RWPE2 (cell line): ENCODE data around the gene RBBP6.
A peak's percentile ranks its signal among the peaks of the same experiment; 100 is the strongest.

Experiments used
- ATAC-seq: fragments of 200-7000 bp; cut with Tn5 transposase; 3 replicates; pipeline ENCODE4 v1.9.1; 2021; ENCODE audit warnings: low read depth
- DNase-seq: peaks from one replicate; pipeline ENCODE4 v3.0.0-alpha.2; 2020; ENCODE audit warnings: low spot score
- H3K27ac ChIP-seq: fragments of 450-650 bp; 2 replicates; pipeline ENCODE4 v1.5.1; 2017; ENCODE audit warnings: mild to moderate bottlenecking; ENCODE audit not compliant: poor library complexity, severe bottlenecking
- H3K27me3 ChIP-seq: fragments of 250-450 bp; sonication (Bioruptor Pico); 2 replicates; pipeline ENCODE4 v1.5.1; 2021; ENCODE audit warnings: mild to moderate bottlenecking, moderate library complexity; ENCODE audit not compliant: insufficient read depth, poor library complexity, severe bottlenecking
- H3K36me3 ChIP-seq: fragments of 250-450 bp; sonication (Bioruptor Pico); 2 replicates; pipeline ENCODE4 v1.5.1; 2020; ENCODE audit warnings: low read depth, mild to moderate bottlenecking, moderate library complexity
- H3K4me1 ChIP-seq: fragments of 250-450 bp; sonication (Bioruptor Pico); 2 replicates; pipeline ENCODE4 v1.5.1; 2021; ENCODE audit warnings: mild to moderate bottlenecking, moderate library complexity; ENCODE audit not compliant: insufficient read depth, poor library complexity, severe bottlenecking
- H3K4me3 ChIP-seq: fragments of 250-450 bp; sonication (Bioruptor Pico); 2 replicates; pipeline ENCODE4 v1.5.1; 2021; ENCODE audit warnings: mild to moderate bottlenecking, moderate library complexity; ENCODE audit not compliant: severe bottlenecking
- H3K9me3 ChIP-seq: fragments of 250-450 bp; sonication (Bioruptor Pico); 2 replicates; pipeline ENCODE4 v1.5.1; 2021; ENCODE audit warnings: mild to moderate bottlenecking, moderate library complexity; ENCODE audit not compliant: severe bottlenecking
- TF ChIP-seq, protein P1 (sequence below): fragments of 450-650 bp; IDR thresholded peaks from one replicate; pipeline ENCODE4 v1.5.1; 2017; ENCODE audit warnings: mild to moderate bottlenecking, moderate library complexity; ENCODE audit not compliant: poor library complexity, severe bottlenecking

RBBP6 gene

GRCh38 chr16:24536671-24537070 is 2.7 kb upstream of the RBBP6 start:
- Histone ChIP-seq H3K27ac (no peak overlapping the region), H3K9me3 (no peaks in the 10 kb centered on the region), H3K27me3 (no peaks in the 10 kb centered on the region), H3K36me3 (peaks cover 5% of the 10 kb centered on the region; the same call in 1 of the 2 replicates), H3K4me3 (no peak overlapping the region), H3K4me1 (peaks cover 3% of the 10 kb centered on the region)
- TF ChIP-seq, protein P1, sequence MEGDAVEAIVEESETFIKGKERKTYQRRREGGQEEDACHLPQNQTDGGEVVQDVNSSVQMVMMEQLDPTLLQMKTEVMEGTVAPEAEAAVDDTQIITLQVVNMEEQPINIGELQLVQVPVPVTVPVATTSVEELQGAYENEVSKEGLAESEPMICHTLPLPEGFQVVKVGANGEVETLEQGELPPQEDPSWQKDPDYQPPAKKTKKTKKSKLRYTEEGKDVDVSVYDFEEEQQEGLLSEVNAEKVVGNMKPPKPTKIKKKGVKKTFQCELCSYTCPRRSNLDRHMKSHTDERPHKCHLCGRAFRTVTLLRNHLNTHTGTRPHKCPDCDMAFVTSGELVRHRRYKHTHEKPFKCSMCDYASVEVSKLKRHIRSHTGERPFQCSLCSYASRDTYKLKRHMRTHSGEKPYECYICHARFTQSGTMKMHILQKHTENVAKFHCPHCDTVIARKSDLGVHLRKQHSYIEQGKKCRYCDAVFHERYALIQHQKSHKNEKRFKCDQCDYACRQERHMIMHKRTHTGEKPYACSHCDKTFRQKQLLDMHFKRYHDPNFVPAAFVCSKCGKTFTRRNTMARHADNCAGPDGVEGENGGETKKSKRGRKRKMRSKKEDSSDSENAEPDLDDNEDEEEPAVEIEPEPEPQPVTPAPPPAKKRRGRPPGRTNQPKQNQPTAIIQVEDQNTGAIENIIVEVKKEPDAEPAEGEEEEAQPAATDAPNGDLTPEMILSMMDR = no peak
- DNase-seq = no peak
- ATAC-seq = no peak

DNA sequence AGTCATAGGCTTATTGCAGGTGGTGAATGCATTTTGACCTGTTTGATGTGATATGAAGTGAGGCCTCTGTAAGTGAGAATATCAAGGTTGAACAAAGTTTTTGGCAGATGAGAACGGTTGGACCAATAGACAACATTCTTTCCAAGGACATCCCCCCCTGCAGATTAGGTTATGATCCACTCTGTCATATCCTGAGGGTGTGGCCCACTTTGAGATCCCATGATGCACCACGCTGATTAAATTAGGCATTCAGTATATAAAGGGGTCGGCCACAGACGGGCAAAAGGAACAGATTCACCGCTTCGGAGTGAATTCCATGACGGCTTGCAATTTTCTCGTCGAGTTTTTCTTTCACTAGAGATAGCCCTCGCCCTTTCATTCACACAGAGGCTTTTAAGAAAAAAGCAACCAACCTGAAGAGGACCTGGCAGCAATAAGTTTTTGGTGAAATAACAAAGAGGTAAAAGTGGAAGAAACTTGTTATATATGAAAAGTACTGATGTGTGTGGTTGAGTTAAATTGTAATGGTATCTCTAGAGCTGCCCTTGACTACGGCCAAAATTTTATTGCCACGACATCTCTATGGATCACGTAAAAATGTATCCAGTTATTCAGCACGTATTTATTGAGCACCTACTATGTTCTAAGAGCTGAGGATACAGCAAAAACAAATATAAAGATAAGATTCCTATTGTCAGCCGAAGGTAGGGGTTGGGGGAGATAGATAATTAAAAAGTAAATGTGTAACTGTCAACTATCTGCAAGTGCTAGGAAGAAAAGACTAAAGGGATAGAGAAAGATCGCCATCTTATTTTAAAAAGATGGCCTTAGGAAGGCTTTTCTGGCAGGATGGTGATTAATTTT is 1.7 kb upstream of the RBBP6 start:
- peaks cover 3% of the 10 kb centered on the region for H3K4me1 ChIP-seq
- ATAC-seq (no peak), DNase-seq (no peak)
- H3K4me3 ChIP-seq = no peak overlapping the region
- no peaks in the 10 kb centered on the region for H3K27me3 ChIP-seq
- TF ChIP-seq, protein P1 = no peak
- H3K9me3 ChIP-seq = no peaks in the 10 kb centered on the region
- H3K36me3 ChIP-seq = peaks cover 10% of the 10 kb centered on the region
- no peak overlapping the region for H3K27ac ChIP-seq

GRCh38 chr16:24538756-24539294 is 541 bp upstream of the RBBP6 start:
- TF ChIP-seq, protein P1 = no peak
- DNase-seq = no peak
- Histone ChIP-seq H3K4me1 (peaks cover 8% of the 10 kb centered on the region), H3K4me3 (peak overlapping the region; percentile 74), H3K27me3 (no peaks in the 10 kb centered on the region), H3K27ac (peak overlapping the region; percentile 76), H3K9me3 (no peaks in the 10 kb centered on the region), H3K36me3 (peaks cover 14% of the 10 kb centered on the region)
- ATAC-seq = peak; percentile 49

DNA sequence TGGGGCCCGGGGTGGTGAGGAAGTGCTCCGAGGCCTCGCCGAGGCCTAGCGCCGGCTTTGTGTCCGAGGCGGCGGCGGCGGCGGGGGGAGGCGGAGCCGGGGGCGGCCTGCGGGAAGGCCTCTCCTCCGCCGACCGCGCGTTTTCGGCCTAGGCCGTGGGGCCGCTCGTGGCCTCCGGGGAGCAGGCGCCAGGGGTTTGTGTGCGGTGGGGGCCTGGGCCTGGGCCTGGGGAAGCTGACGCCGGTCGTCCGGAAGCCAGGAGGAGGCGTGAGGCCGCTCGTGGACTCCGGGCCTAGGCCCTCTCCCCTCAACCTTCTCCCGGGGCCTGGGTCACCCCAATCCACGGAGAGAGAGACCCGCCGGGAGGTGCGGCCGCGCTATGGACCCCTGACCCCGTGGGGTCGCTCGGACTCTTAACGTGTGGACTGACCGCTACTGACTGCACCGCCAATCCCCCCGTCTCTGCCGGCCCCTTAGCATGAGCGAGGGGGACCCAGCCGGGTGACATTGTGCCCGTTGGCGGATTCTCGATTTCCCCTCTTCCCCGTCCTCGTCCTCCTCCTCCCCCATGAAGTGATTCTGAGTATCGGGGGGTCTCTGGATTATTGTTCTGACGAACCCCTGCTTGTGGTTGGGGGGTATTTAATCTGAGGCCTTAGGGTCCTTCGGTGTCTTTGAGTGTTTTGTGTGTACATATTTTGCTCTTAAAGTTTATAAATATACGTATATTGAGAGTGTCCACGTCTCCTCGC is 660 bp downstream of the RBBP6 start:
- Histone ChIP-seq H3K27me3 (no peaks in the 10 kb centered on the region), H3K27ac (peak overlapping the region; percentile 76), H3K9me3 (no peaks in the 10 kb centered on the region), H3K36me3 (peaks cover 20% of the 10 kb centered on the region), H3K4me1 (peaks cover 15% of the 10 kb centered on the region), H3K4me3 (peak overlapping the region; percentile 74)
- TF ChIP-seq, protein P1 = no peak
- ATAC-seq (peak; percentile 41), DNase-seq (no peak)
